GM18508 (cell line): ENCODE data around the gene PRCD.

Experiments used
- ATAC-seq: cut with Tn5 transposase; IDR thresholded peaks from one replicate; pipeline ENCODE4 v1.9.1; 2021; ENCODE audit warnings: moderate number of reproducible peaks; ENCODE audit not compliant: insufficient read depth, unreplicated experiment

Gene PRCD

DNA sequence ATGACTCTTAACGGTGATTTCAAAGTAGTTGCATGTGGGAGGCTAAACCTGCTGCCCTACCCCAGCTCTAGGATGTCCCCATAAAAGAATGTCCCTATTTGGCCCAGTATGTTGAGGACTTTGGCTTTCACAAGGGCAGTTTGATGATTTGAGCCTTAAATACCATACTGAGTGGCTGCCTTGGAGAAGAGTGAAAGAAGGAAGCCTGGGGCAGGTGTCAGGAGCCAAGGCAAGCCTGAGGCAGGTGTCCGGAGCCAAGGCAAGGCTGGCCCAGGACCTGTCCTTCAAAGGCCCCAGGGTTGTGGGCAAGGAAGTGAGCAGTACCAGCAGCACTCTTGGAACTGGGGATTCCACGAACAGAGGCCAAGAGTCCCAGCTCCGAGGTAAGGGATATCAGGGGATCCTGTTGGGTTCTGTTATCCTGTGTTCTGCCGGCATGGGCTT, 27.2 kb downstream of the PRCD start:
- ATAC-seq: no peak

DNA sequence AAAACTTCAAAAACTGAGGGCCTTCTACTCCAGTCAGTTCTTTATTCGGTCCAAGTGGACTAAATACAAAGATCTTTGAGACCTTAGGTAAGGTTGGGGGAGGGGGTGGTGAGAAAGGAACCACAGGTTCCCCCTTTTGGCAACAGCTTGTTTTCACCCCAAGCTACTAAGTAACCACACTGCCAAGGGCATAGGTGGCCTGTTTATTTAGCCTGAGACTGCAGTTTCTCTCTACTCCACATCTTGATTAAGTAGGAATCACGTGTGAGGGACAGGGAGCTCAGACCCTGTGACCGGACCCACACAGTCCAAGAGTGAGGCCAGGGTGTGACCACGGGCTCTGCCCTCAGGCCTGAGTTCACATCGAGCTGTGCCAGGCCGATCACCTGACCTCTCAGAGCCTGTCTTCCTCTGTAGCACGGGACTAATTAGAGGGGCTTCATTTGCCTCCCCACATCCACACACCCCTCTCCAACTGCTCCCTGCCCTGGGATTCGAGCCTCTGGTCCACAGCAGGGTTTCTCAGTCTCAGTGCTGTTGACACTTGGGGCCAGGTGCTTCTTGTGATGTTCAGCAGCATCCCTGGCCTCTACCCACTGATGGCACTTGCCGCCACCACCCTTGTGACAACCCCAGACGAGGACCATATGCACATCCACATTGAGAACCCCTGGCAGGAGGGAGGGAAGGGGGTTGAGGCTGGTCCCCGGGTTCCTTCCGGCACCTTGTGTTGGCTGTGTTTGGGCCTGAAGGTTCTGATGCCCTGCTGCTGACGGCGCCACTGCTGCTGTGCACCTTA, 28.0 kb downstream of the PRCD start:
- no peak for ATAC-seq

DNA sequence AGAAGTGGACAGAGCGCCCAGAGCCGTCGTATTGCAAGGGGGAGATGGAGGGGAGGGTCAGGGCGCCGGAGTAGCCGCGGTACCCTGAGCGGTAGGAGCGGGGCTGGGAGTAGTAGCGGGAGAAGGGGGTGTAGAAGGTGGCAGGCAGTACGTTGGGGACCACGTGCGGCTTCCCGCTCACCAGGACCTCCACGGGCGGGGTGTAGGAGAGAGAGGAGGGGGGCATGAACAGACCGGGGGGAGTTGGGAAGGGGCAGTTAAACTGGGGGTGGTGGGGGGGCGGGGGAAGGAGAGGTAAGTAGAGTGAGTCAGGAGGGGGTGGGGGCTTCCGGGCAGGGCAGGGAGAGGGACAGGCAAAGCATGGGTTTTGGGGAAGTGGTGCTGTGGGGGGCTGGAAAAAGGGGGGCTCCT, 29.0 kb downstream of the PRCD start:
- no peak for ATAC-seq

DNA sequence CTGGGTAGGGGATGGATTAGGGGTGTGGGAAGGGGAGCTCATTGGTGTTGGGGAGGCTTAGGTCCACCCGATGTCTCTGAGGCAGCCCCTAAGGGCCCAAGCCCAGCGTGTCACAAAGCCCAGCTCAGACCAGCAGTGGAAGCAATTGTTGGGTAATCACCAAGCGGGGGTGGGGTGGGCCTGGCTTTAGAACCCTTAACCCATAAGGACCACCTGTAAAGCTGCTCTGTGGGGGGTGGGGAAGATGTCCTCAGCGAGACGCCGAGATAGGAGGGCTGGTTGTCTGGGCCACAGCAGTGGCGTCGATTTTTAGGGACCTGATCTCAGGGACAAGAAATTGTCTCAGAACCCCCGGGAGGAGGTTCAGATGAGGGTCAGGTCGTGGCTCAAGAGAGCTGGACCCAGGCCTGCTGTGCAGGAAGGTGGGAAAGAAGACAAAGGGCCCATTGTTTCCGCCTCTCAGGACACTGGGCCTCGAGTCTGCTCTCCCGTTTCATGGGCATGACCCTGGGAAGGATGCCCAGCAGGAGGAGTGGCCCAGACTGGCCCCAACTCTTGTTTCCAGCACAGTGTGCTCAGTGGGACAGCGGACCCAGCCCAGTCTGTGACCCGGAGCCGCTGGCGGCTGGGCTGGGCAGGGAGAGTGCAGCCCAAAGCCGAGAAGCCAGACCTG, 29.9 kb downstream of the PRCD start:
- no peak for ATAC-seq

DNA sequence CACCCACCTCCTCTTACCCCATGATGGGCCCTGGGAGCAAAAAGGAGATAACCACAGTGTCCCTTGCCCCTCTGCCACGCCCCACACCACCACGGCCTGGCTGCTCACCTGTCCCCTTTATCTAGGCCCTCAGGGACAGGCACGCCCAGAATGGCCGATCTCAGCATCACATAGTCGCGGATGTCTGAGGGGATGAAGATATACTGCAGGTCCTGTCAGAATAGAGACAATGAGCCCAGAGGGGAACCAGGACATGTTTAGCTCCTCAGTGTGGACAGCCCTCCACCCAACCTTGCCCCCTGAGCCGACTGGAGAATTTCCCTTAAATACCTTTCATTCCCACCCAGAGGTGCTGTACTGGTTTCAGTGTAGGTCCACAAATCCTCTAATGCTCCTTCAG, 30.6 kb downstream of the PRCD start:
- no peak for ATAC-seq

DNA sequence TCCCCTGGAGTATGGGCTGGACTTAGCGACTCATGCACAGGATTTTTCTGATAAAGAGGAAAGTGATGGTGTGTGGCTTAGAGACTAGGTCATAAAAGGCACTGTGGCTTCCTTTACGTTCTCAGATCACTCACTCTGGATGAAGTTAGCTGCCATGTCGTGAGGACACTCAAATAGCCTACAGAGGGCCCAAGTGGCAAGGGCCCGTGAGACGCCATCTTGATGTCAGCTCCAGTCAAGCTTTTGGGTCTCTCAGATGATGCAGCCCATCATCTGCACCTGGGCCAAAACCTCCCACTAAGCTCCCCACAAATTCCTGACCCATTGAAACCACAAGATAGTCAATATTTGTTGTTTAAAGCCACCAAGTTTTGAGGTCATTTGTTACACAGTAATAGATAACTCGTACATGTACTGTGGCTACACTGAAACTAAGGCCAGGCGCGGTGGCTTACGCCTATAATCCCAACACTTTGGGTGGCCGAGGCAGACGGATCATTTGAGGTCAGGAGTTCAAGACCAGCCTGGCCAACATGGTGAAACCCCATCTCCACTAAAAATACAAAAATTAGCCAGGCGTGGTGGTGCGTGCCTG, 31.1 kb downstream of the PRCD start:
- no peak for ATAC-seq

DNA sequence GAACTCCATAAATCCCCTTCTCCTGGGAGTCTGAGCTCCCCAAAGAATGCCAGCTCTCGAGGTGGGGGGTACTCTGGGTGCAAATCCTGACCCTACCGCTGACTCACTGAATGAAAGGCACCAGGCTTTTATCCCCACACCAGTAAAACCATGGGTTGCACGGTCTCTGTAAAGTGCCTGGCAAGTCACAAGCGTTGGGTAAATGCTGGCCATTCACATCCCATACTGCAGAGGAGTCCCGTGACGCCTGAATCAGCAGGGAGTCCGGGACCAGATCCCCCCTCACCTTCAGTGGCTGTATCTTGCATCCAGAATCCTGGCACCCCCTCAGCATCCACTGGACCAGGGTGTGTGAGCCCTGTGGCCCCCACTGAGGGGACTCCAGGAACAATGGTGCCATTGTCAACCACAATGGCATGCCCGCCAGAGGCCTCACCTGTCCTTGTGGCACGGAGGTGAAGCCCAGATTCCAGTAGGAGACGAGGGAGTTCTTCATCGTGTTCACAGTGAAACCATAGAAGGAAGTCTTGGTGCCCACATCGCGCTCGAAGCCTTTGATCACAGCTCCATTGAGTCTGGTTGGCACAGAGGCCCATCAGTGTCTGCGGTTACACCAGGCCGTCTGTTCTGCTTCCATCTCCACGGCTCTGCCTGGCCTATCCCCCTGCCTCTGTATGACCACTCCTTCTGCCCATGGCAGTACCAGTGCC, 32.5 kb downstream of the PRCD start:
- no peak for ATAC-seq

DNA sequence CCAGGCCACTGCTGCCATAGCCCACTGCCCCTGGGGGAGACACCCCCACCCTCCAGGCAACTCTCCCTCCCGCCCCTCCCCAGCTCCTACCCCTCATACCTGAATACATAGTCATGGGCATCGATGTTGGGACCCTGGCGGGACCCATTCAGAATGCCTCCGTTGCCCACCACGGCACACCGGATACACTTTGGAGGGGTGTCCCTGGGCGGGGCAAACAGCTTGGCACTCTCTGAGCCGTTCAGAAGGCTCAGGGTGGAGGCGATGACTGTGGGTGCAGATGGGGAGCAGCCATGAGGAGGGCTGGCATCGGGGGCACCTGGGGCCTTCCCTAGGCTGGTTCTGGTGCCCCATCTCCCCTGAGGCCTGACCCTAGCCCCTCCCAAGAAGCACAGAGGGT, 33.3 kb downstream of the PRCD start:
- no peak for ATAC-seq

DNA sequence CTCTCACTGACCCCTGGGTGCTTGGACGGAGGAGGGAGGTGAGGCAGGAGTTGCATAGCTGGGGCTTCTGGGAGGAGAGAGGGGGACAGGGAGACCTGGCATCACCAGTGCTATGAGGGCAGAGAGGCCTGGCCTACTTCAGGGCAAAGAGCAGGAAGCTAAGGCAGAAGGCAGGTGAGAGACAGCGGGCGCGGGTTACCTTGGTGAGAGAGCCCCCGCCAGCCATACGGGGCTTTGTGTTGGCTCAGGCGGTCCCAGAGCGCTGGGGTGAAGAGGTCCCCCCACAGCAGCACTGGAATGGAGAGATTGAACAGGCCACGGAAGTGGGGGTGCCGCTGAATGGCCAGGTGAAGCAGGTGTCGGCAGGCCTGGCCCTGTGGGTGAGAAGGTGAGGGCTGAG, 34.3 kb downstream of the PRCD start:
- ATAC-seq: no peak

DNA sequence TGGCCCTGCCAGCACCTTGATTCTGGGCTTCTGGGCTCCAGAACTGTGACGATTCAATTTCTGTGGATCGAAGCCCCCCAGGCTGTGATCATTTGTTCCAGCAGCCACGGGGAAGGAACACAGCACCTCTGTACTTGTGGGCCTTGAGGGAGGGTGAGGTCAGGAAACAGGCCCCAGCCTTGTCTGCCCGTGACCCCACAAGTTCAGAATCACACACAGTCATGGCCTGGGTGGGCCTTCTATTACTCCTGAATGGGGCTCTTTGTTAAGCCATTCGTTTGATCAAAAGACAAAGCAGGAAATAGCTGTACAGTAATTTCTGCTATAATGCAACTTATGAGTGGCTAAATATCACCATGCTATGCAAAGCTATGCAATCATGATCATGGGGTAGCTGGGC, 35.7 kb downstream of the PRCD start:
- no peak for ATAC-seq

DNA sequence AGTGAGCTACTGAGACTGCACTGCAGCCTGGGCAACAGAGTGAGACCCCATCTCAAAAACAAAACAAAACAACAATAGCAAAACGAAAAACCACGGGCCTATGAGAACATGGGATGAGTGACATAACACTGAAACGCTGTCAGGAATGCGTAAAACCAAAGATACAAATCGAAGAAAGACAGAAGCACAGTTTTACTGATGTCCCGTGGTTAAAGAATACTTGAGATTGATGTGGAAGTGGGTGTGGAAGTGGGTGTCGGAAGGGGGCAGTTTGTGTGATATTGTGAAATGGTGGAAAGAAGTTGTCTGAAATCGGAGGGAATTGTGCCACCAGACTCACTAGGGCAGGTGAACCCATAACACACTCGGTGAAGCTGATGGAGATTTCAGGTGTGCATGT, 36.3 kb downstream of the PRCD start:
- ATAC-seq: no peak

DNA sequence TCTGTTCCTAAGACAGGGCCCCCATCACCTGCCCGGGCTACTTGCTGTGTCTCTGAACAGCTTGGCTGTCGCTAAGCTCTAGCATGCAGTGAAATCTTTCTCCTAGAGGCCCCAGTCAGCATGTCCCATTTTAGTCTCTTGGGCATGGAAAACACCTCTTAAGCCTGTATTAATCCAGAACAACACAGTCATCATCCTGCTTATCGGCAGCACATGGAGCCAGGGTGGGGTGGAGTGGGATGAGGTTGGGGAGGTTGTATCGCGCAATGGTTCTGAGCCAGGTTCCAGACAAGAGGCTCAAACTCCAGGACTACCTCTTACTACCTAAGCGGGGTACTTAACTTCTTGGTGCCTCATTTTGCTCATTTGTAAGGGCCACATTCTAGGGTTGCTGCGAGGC, 38.0 kb downstream of the PRCD start:
- no peak for ATAC-seq

DNA sequence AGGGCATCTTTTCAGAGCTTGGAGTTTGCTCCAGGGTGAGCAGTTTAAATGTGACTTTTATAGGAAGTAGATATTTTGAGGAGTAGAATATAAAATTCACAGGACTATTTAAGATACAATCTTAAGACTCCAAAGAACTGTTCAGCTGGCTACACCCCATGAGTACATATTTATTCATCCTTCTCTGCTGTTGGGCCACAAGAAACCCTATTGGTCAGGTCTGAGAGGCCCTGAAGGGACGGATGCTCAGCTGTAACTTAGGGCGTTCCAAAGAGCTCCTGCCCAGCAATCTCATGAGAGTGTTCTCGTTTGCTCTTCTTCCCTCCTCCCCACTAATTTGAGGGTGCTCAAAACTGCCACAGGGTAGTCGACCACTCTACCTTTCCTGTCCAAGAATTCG, 38.5 kb downstream of the PRCD start:
- no peak for ATAC-seq

DNA sequence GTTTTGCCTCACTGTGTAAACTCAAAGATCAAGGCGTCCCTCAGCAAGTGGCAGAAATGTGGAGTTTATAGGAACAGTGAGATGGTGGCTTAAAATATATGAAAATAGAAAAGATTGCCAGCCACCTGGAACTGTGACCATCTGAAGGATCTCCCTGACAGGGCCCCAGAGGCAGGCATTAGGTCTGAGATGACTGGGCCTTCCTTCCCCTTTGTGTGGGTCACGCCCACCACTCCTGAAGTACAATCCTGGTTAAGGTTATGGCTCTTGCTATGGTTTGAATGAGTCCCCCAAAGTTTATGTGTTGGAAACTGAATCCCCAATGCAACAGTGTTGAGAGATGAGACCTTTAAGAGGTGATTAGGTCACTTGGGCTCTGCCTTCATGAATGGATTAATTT, 39.4 kb downstream of the PRCD start:
- no peak for ATAC-seq

DNA sequence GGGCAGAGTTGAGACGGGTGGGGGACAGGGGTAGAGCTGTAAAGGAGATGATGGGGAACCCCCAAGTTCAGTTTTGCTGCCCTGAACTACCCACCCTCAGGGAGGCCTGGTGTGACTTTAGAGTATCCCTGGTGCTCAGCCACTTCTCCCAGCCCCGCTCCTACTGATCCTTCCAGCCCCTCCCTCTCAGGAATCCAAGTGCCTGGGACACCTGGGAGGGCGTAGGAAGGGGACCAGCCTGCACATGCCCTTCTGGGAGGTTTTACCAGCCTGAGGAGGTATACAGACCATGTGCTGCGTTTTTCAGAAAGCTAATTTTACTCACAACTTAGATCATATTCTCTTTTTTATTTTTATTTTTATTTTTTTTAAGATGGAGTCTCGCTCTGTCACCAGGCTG, 41.7 kb downstream of the PRCD start:
- ATAC-seq: no peak

DNA sequence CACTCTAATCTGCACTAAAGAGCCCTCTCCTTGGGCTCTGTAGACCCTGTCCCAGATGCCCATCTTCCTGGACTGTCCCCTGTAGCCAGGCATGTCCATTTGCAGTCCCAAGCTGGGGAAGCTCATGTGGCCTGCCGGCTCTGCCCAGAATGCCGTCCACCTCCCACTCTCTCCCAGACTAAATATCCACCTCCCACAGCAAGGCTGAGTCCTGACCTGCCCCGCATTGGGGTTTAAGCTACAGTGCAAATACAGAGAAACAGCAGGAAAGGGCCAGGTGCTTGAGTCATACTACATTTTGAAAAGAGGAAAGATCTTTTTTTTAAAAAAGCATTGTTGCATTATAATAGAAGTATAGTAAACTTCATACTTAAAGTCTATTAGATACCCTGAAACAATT, 42.8 kb downstream of the PRCD start:
- ATAC-seq: no peak

DNA sequence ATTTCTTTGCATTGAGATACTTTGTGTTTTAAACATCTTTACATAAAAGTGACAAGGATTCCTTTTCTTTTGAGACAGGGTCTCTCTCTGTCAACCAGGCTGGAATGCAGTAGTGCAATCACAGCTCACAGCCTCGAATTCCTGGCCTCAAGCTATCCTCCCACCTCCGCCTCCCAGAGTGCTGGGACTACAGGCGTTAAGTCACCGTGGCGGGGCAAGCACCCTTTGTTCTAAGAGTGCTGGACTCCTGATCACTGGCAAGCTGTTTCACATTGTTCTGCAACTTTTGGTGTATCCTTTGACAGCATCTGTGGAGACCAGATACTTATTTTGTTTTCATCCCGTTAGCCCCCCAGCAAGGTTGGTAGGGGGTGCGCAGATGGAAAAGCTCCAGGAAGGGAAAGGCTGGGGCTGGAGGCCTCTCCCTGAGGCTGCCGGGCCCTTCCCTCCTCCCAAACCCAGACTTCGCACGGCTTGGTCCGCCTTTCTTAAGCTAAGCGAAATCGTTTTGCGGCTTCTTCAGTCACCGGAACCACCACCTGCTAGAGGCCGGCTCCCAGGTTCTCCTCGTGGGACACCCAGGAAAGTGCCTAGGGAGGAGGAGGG, 44.7 kb downstream of the PRCD start:
- no peak for ATAC-seq

DNA sequence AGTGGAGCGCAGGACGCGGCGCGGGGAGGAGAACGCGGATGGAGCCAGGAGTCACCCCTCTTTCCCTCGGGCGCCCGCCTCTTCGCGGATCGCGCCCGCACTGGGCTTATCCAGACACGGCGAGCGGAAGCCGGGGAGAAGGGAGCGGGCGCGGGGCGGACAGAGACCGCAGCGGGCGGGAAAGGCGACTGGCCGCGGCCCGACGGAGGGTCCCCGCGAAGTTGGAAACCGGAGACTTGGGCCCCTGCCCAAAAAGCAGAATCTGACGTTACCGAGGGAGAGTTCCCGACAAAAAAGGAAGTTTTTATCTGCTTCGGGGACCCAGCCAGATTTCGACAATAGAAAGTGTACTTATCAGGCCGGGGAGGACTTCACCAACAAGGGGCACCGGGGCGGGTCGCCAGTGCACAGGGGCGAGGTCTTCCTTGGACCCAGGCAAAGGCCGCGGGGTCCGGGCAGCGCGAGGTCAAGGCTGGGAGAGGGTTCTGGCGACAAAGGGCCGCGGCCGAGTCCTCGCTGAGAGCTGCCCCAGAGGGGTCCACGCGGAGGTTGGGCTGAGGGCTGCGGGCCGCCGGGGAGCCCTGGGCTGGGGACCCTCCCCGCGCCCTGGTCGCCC, 45.3 kb downstream of the PRCD start:
- ATAC-seq: no peak

DNA sequence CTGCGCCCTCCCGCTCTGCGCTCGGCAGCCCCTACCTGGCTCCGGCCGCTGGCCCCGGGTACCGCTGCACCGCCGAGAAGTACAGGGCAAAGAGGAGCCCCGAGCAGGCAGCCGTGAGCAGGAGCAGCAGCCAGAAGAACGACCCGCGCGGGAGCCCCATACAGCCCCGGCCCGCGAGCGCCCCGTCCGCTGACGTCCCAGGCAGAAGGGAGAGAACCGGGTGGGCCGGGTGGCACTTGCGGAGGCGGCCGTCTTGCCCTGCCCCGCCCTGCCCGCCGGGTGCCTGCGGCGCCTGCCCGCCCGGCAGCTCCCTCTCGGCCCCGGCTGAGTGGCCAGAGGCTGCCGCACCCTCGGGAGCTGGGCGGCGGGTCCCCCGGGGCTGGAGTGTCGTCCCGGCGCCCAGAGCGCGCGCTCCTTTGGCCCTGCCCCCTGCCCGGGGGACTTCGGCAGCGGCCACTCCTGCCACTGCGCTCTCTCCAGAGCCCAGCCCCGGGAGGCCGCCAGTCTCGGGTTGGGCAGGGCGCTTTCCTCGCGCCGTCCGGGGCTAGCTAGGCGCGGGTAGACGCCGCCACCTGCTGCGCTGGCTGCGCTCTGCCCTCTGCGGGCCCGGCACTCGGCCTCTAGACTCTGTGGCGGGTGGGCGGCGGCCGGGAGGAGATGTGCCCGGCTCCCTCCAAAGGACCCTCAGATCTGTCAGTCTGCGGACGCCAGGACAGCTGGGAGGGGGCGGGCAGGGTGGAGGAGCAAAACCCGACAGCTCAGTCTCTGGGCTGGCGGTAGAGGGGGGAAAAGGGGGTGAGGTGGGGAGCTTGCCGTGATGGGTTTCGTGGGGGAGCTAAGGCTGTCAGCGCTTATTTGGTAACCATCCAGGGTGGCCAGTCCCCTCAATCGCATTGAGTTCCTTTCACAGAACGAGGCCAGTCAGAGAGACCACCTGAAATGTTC, 46.1 kb downstream of the PRCD start, which contains the start of gene ST6GALNAC2:
Gene ST6GALNAC2, minus strand, starts transcription at position 212 of the 945 bp plus-strand sequence. Its CDS starts 52 bp downstream, at position 160.
- ATAC-seq: no peak
